Measurements from ENCODE around the gene PLXDC2. TPM values are rescaled to one million over a fixed set of nuclear protein-coding genes. Genes with fewer than 3 reads are reported as not detected.
A peak's percentile ranks its signal among the peaks of the same experiment; 100 is the strongest.

PLXDC2 gene
- total RNA-seq, 1 experiment from 2014 or later, result 38.7 TPM

GRCh38 chr10:19906108-19906791 lies 90.0 kb downstream of the PLXDC2 start:
- Mint-ChIP-seq H3K27ac (peak overlapping the region in 1 of 3 experiments; percentile 70; a peak in 2 of 7 replicates), H3K9me3 (no peaks in the 10 kb centered on the region), H3K36me3 (ENCODE audit: insufficient read depth in 1 of 3, low read depth in 3 of 3) (no peaks in the 10 kb centered on the region), H3K4me3 (no peak overlapping the region), H3K4me1 (peaks cover 48 to 53% of the 10 kb centered on the region in 2 experiments), H3K27me3 (ENCODE audit: low read depth) (no peaks in the 10 kb centered on the region)
- Histone ChIP-seq H3K18ac (ENCODE audit: insufficient read length, low read depth, low read length) (no peak overlapping the region), H4K20me1 (ENCODE audit: control insufficient read depth, insufficient read depth, insufficient read length) (no peaks in the 10 kb centered on the region), H3K23ac (ENCODE audit: insufficient read length, low read depth, low read length) (no peak overlapping the region), H3K9ac (ENCODE audit: extremely low read depth, insufficient read length, low read length) (no peak overlapping the region), H3K14ac (ENCODE audit: insufficient read depth, low read length) (no peak overlapping the region), H2BK15ac (ENCODE audit: low read depth, low read length) (no peak overlapping the region), H2BK120ac (ENCODE audit: low read depth, low read length, poor library complexity, severe bottlenecking) (no peak overlapping the region), H2BK12ac (ENCODE audit: insufficient read length, low read depth, low read length) (no peak overlapping the region), H2BK5ac (ENCODE audit: insufficient read length, low read length) (no peak overlapping the region), H3K79me2 (ENCODE audit: insufficient read depth, low read length) (peaks cover 15% of the 10 kb centered on the region; the same call in 1 of the 2 replicates), H3K4me1 (ENCODE audit: insufficient read depth, low read length) (peaks cover 8% of the 10 kb centered on the region; the same call in 1 of the 2 replicates), H3K4me2 (ENCODE audit: insufficient read depth, insufficient read length, low read length) (no peak overlapping the region), H4K8ac (replicated peaks; ENCODE audit: insufficient read length, low read depth, low read length) (no peak overlapping the region), H3K27ac (ENCODE audit: insufficient read length, low read depth, low read length) (no peak overlapping the region), H3T11ph (ENCODE audit: low read length) (no peak overlapping the region), H3K27me3 (ENCODE audit: insufficient read depth, low read length) (no peaks in the 10 kb centered on the region), H3K23me2 (ENCODE audit: insufficient read length, low read depth, low read length, poor library complexity, severe bottlenecking) (no peaks in the 10 kb centered on the region), H2BK20ac (ENCODE audit: low read depth, low read length, poor library complexity, severe bottlenecking) (no peak overlapping the region), H2AK5ac (ENCODE audit: insufficient read length, low read length) (no peak overlapping the region), H3K9me3 (ENCODE audit: control insufficient read depth, low read depth, low read length) (no peaks in the 10 kb centered on the region), H4K5ac (ENCODE audit: insufficient read length, low read depth, low read length) (no peak overlapping the region), H2AFZ (ENCODE audit: low read length) (no peak overlapping the region), H3K79me1 (ENCODE audit: insufficient read depth, low read depth, low read length, poor library complexity, severe bottlenecking) (peaks cover 3% of the 10 kb centered on the region), H3K56ac (ENCODE audit: insufficient read length, low read depth, low read length) (no peak overlapping the region), H3K4ac (ENCODE audit: low read depth, low read length) (no peak overlapping the region), H4K91ac (ENCODE audit: insufficient read length, low read depth, low read length) (no peak overlapping the region)
- TF ChIP-seq CTCF (conservative IDR thresholded peaks at IDR 0.05), result no peak
- no peak for DNase-seq
- WGBS (ENCODE audit: extremely low coverage, insufficient read length, low lambda C conversion rate), result no CpG with 5 or more reads among the region's 5 CpGs

All from H9 (cell line).